HG03520 (cell line): ENCODE measurements around the gene AKAP12.

ENCODE experiments used
- ATAC-seq: cut with Tn5 transposase; IDR thresholded peaks from one replicate; pipeline ENCODE4 v1.9.1; 2021; ENCODE audit warnings: mild to moderate bottlenecking, moderate library complexity; ENCODE audit not compliant: unreplicated experiment

Gene AKAP12

GRCh38 chr6:151279891-151280290 is 40.1 kb downstream of the AKAP12 start:
- ATAC-seq, result no peak

GRCh38 chr6:151280859-151281258 is 41.1 kb downstream of the AKAP12 start:
- ATAC-seq, result no peak

GRCh38 chr6:151284012-151284411 is 44.2 kb downstream of the AKAP12 start:
- peak; percentile 40 for ATAC-seq

- peak; percentile 53 for ATAC-seq
These were observed 44.8 kb downstream of the AKAP12 start for GRCh38 chr6:151284548-151285017.

- ATAC-seq, result no peak
These were observed 45.4 kb downstream of the AKAP12 start for GRCh38 chr6:151285122-151285521.

GRCh38 chr6:151286214-151286613 is 46.4 kb downstream of the AKAP12 start:
- no peak for ATAC-seq

GRCh38 chr6:151288712-151289398 is 49.1 kb downstream of the AKAP12 start:
- no peak for ATAC-seq

- no peak for ATAC-seq
These were observed 49.7 kb downstream of the AKAP12 start for GRCh38 chr6:151289399-151290007.

- ATAC-seq, result no peak
These were observed 51.3 kb downstream of the AKAP12 start for GRCh38 chr6:151290877-151291721.

GRCh38 chr6:151291722-151292059 is 51.9 kb downstream of the AKAP12 start:
- no peak for ATAC-seq

- no peak for ATAC-seq
These were observed 53.4 kb downstream of the AKAP12 start for GRCh38 chr6:151292974-151293687.

- ATAC-seq, result no peak
These were observed 53.9 kb downstream of the AKAP12 start for GRCh38 chr6:151293688-151294016.

GRCh38 chr6:151294561-151295101 is 54.9 kb downstream of the AKAP12 start:
- ATAC-seq, result no peak

GRCh38 chr6:151297886-151298285 is 58.1 kb downstream of the AKAP12 start:
- no peak for ATAC-seq

GRCh38 chr6:151299011-151299410 is 59.2 kb downstream of the AKAP12 start:
- ATAC-seq, result no peak

GRCh38 chr6:151300267-151300991 is 60.7 kb downstream of the AKAP12 start:
- no peak for ATAC-seq

GRCh38 chr6:151301547-151301946 is 61.8 kb downstream of the AKAP12 start:
- ATAC-seq, result no peak

- no peak for ATAC-seq
These were observed 63.5 kb downstream of the AKAP12 start for GRCh38 chr6:151303231-151303630.

- ATAC-seq, result no peak
These were observed 66.6 kb downstream of the AKAP12 start for GRCh38 chr6:151306269-151306783.

GRCh38 chr6:151307501-151307900 is 67.7 kb downstream of the AKAP12 start:
- no peak for ATAC-seq
